Ishikawa (cell line): Measurements from ENCODE around the gene METTL27.

ENCODE experiments used
- CEBPB ChIP-seq: IDR thresholded peaks from 2 replicates; pipeline ENCODE4 v1.6.1; 2012
- CREB1 ChIP-seq: IDR thresholded peaks from 2 replicates; pipeline ENCODE4 v1.6.1; 2012; ENCODE audit warnings: low read depth
- EGR1 ChIP-seq: IDR thresholded peaks from 2 replicates; pipeline ENCODE4 v1.6.1; 2012
- EP300 ChIP-seq: IDR thresholded peaks from 2 replicates; pipeline ENCODE4 v1.6.1; 2012; ENCODE audit warnings: borderline replicate concordance
- FOXM1 ChIP-seq: IDR thresholded peaks from 2 replicates; pipeline ENCODE4 v1.6.1; 2012; ENCODE audit warnings: low read depth, borderline replicate concordance
- MAX ChIP-seq: IDR thresholded peaks from 2 replicates; pipeline ENCODE4 v1.6.1; 2012
- NFIC ChIP-seq: IDR thresholded peaks from 2 replicates; pipeline ENCODE4 v1.6.1; 2012
- RAD21 ChIP-seq: IDR thresholded peaks from 2 replicates; pipeline ENCODE4 v1.6.1; 2012; ENCODE audit warnings: low read depth
- REST ChIP-seq: IDR thresholded peaks from 2 replicates; pipeline ENCODE4 v1.6.1; 2012; ENCODE audit warnings: low read depth, mild to moderate bottlenecking
- TAF1 ChIP-seq: IDR thresholded peaks from 2 replicates; pipeline ENCODE4 v1.6.1; 2012; ENCODE audit warnings: low read depth, mild to moderate bottlenecking
- TCF12 ChIP-seq: IDR thresholded peaks from 2 replicates; pipeline ENCODE4 v1.6.1; 2012; ENCODE audit warnings: low read depth
- TEAD4 ChIP-seq: IDR thresholded peaks from 2 replicates; pipeline ENCODE4 v1.6.1; 2012
- USF1 ChIP-seq: IDR thresholded peaks from 2 replicates; pipeline ENCODE4 v1.6.1; 2012
- YY1 ChIP-seq: IDR thresholded peaks from 2 replicates; pipeline ENCODE4 v1.6.1; 2012; ENCODE audit warnings: low read depth
- ZBTB7A ChIP-seq: IDR thresholded peaks from 2 replicates; pipeline ENCODE4 v1.6.1; 2012; ENCODE audit warnings: low read depth

METTL27 gene

GRCh38 chr7:73861305-73861704 is 19.0 kb upstream of the METTL27 start:
- TF ChIP-seq TEAD4 (no peak), USF1 (no peak), ZBTB7A (no peak), EGR1 (no peak), RAD21 (no peak), MAX (no peak), CREB1 (no peak), NFIC (no peak)

- TF ChIP-seq EP300 (no peak), ZBTB7A (no peak), USF1 (no peak), REST (no peak), CEBPB (no peak), FOXM1 (no peak), MAX (no peak), NFIC (no peak), TAF1 (no peak), TCF12 (no peak)
These were observed 18.5 kb upstream of the METTL27 start, which contains the start of gene TMEM270 for GRCh38 chr7:73860859-73861258. TSS of gene TMEM270 (plus strand) at chr7:73861159. CDS start at chr7:73861195, 36 bp downstream.

- TF ChIP-seq TCF12 (no peak), CREB1 (no peak), ZBTB7A (no peak), MAX (no peak), EP300 (no peak), RAD21 (no peak), REST (no peak), FOXM1 (no peak), CEBPB (no peak), TEAD4 (no peak), YY1 (no peak), USF1 (no peak), NFIC (no peak), TAF1 (no peak), EGR1 (no peak)
These were observed 16.5 kb upstream of the METTL27 start for GRCh38 chr7:73858807-73859206.

GRCh38 chr7:73856941-73857340 is 14.6 kb upstream of the METTL27 start:
- TF ChIP-seq YY1 (no peak), TEAD4 (no peak), NFIC (no peak), TCF12 (no peak), FOXM1 (no peak), EP300 (no peak), CEBPB (no peak), ZBTB7A (no peak), CREB1 (no peak), USF1 (no peak), EGR1 (no peak)

- no peak for TF ChIP-seq NFIC
- no peak for TF ChIP-seq EP300
These were observed 10.2 kb upstream of the METTL27 start for GRCh38 chr7:73852500-73852899.
